Measurements from ENCODE around the gene ST8SIA6. TPM values are rescaled to one million over a fixed set of nuclear protein-coding genes. Genes with fewer than 3 reads are reported as not detected.

ST8SIA6 gene
- total and polyA plus RNA-seq, 10 of the 15 experiments (the other 5 are each of a cell fraction or from before 2014, with no cell fraction given), result 0.22 TPM; not detected in 9

GRCh38 chr10:17344206-17344605 is 110.2 kb downstream of the ST8SIA6 start:
- H3K4me2 ChIP-seq (ENCODE audit: control insufficient read depth, insufficient read depth), result no peak overlapping the region
- FAIRE-seq, result no peak
- POLR2A ChIA-PET, result no interaction called here
- no peaks in the 10 kb centered on the region for H4K20me1 ChIP-seq (ENCODE audit: control insufficient read depth, insufficient read depth)
- intact Hi-C loops (cut with micrococcal nuclease; ENCODE audit: unreplicated experiment), result no loop called here
- no peaks in the 10 kb centered on the region for H3K79me2 ChIP-seq (ENCODE audit: control insufficient read depth, insufficient read depth, low read length)
- H3K36me3 ChIP-seq (ENCODE audit: control insufficient read depth in 2 of 2, insufficient read depth in 2 of 2, low read length in 1 of 2), result no peaks in the 10 kb centered on the region
- RAD21 ChIA-PET (ENCODE audit: unreplicated experiment), result no interaction called here
- no peak overlapping the region for H2AFZ ChIP-seq (ENCODE audit: control insufficient read depth, low read depth, low read length)
- no peak for ATAC-seq
- H3K4me1 ChIP-seq (ENCODE audit: control insufficient read depth, insufficient read depth, low read length), result no peaks in the 10 kb centered on the region
- BruUV-seq (replicated peaks), result no TSS peak
- H3K9me3 ChIP-seq (replicated peaks; ENCODE audit: control insufficient read depth, insufficient read depth, low read length), result no peaks in the 10 kb centered on the region; the same call in 2 of the 3 replicates
- DNase-seq (ENCODE audit: low read depth, low spot score), result no peak
- H3K9ac ChIP-seq (ENCODE audit: control insufficient read depth, insufficient read depth, low read length), result no peak overlapping the region
- no peak overlapping the region for H3K4me3 ChIP-seq
- in situ Hi-C loops (cut with MboI), result no loop called here
- TF ChIP-seq E2F8 (IDR thresholded peaks at IDR 0.05; ENCODE audit: low read depth, partially characterized antibody) (no peak), NR2C2 (IDR thresholded peaks at IDR 0.05; ENCODE audit: borderline replicate concordance, control insufficient read depth, insufficient read length, low read depth) (no peak), SRF (IDR thresholded peaks at IDR 0.05; ENCODE audit: low read depth in 2 of 2, low read length in 2 of 2) (no peak), ZNF207 (IDR thresholded peaks at IDR 0.05; ENCODE audit: borderline replicate concordance) (no peak), CHD1 (IDR thresholded peaks at IDR 0.05; ENCODE audit: low read depth, low read length) (no peak), ATF3 (IDR thresholded peaks at IDR 0.05; ENCODE audit: borderline replicate concordance, extremely low read depth, low read depth, low read length) (no peak), BCLAF1 (IDR thresholded peaks at IDR 0.05) (no peak), BACH1 (IDR thresholded peaks at IDR 0.05; ENCODE audit: borderline replicate concordance) (no peak), EED (IDR thresholded peaks at IDR 0.05; ENCODE audit: low read depth) (no peak), NRF1 (conservative IDR thresholded peaks at IDR 0.05; ENCODE audit: low read depth, low read length) (no peak), SMARCA5 (IDR thresholded peaks at IDR 0.05) (no peak), CEBPB (IDR thresholded peaks at IDR 0.05; ENCODE audit: borderline replicate concordance in 1 of 2, low read depth in 2 of 2, low read length in 2 of 2) (no peak), SUZ12 (IDR thresholded peaks at IDR 0.05; ENCODE audit: unreplicated experiment) (no peak), POLR2AphosphoS2 (IDR thresholded peaks at IDR 0.05; ENCODE audit: low read depth, low read length) (no peak), ZBTB11 (CRISPR knock-in tag; IDR thresholded peaks at IDR 0.05) (no peak), POLR2A (IDR thresholded peaks at IDR 0.05; ENCODE audit: low read depth, low read length) (no peak)
- H3K27me3 ChIP-seq (replicated peaks in 1 of 2; ENCODE audit: control insufficient read depth in 2 of 2, insufficient read depth in 2 of 2, low read length in 1 of 2), result no peaks in the 10 kb centered on the region
- no peak overlapping the region for H3K27ac ChIP-seq (ENCODE audit: control insufficient read depth, insufficient read depth)
- 33% methylated on average over 4 of the region's 4 CpGs for WGBS (ENCODE audit: insufficient coverage, insufficient replicate concordance, low lambda C conversion rate, missing lambda C conversion rate)
- SMC1A ChIA-PET (ENCODE audit: uncharacterized antibody, unreplicated experiment), result interaction anchor here (0.7 kb wide), 1 partner anchor 1442 kb away, joined by 4 read pairs; no protein-coding TSS in a partner anchor
- CTCF ChIA-PET, result interaction anchor here (1.6 kb wide), 1 partner anchor 31 kb away, joined by 5 read pairs; no protein-coding TSS in a partner anchor

Data from GM12878 (cell line).